H1 (cell line): ENCODE results near the gene PCNX3. TPM values are rescaled to one million over a fixed set of nuclear protein-coding genes. Genes with fewer than 3 reads are reported as not detected.
A peak's percentile ranks its signal among the peaks of the same experiment; 100 is the strongest.

Experiments
- CBX5 ChIP-seq: fragments of 300-800, 300-1000 bp; sonication (generic); IDR thresholded peaks from 2 replicates; pipeline ENCODE4 v1.7.1; 2016; ENCODE audit warnings: antibody characterized with exemption, low read length, low read depth
- CHD7 ChIP-seq: fragments of 300-600 bp; sonication (generic); IDR thresholded peaks from 2 replicates; pipeline ENCODE4 v1.7.1; 2012; ENCODE audit warnings: low read length, moderate library complexity, mild to moderate bottlenecking, inconsistent platforms; ENCODE audit not compliant: insufficient replicate concordance
- EP300 ChIP-seq, 2 experiments: IDR thresholded peaks; 1 replicate in 1 of 2; 2 replicates in 1 of 2; pipeline ENCODE4 v1.6.1; 2011 to 2012; ENCODE audit warnings: low read depth in 2 of 2, low read length in 2 of 2, mild to moderate bottlenecking in 2 of 2, borderline replicate concordance in 1 of 2, inconsistent platforms in 1 of 2, moderate library complexity in 1 of 2
- EZH2 ChIP-seq: fragments of 200-600 bp; sonication (generic); IDR thresholded peaks from 2 replicates; pipeline ENCODE4 v1.7.1; 2012; ENCODE audit warnings: low read depth, mild to moderate bottlenecking, moderate library complexity, low read length, inconsistent platforms; ENCODE audit not compliant: severe bottlenecking
- GTF2F1 ChIP-seq: IDR thresholded peaks from 2 replicates; pipeline ENCODE4 v1.6.1; 2012; ENCODE audit warnings: low read depth, low read length, improper control_type of control experiment, borderline replicate concordance
- JUN ChIP-seq: IDR thresholded peaks from 2 replicates; pipeline ENCODE4 v1.6.1; 2011; ENCODE audit warnings: low read depth, mild to moderate bottlenecking, improper control_type of control experiment, low read length
- NRF1 ChIP-seq: IDR thresholded peaks from 2 replicates; pipeline ENCODE4 v1.6.1; 2011; ENCODE audit warnings: mild to moderate bottlenecking, low read depth, low read length, improper control_type of control experiment
- SIX5 ChIP-seq: IDR thresholded peaks from 2 replicates; pipeline ENCODE4 v1.6.1; 2011; ENCODE audit warnings: mild to moderate bottlenecking, low read depth, low read length
- SP1 ChIP-seq: IDR thresholded peaks from 2 replicates; pipeline ENCODE4 v1.6.1; 2011; ENCODE audit warnings: low read depth, low read length
- SP2 ChIP-seq: IDR thresholded peaks from 2 replicates; pipeline ENCODE4 v1.6.1; 2012; ENCODE audit warnings: mild to moderate bottlenecking, low read length, inconsistent platforms
- YY1 ChIP-seq: IDR thresholded peaks from 2 replicates; pipeline ENCODE4 v1.6.1; 2011; ENCODE audit warnings: low read depth, mild to moderate bottlenecking, low read length
- polyA plus RNA-seq, 7 experiments: library from polyadenylated mRNA; depleted of rRNA in 3 of 7; stranded (reverse) in 5 of 7; unstranded in 2 of 7; fragments of >200 nt in 5 of 7; fragments of 200-250 nt in 2 of 7; gene quantifications; 1 replicate in 5 of 7; 2 replicates in 1 of 7; 4 replicates in 1 of 7; pipeline versions ENCODE4 v1.2.1 to v1.2.3, GENCODE V29; 2011 to 2013; ENCODE audit warnings: missing spikeins in 2 of 7, mixed read lengths in 2 of 7
- total RNA-seq: library from RNA; stranded (reverse); fragmentation: NEBNext Ultra II Directional; extraction: Animal tissue kit (Norgen Biotek cat#: 25700); gene quantifications from 2 replicates; pipeline ENCODE4 v1.2.1, GENCODE V29; 2021

Gene PCNX3
- total and polyA plus RNA-seq, 2 of the 8 experiments (the other 6 are each of a cell fraction or from before 2014, with no cell fraction given) = 27.2 to 38.8 TPM

GRCh38 chr11:65606876-65607613 is 8.5 kb upstream of the PCNX3 start (continued):
- no peak for TF ChIP-seq CHD7
- no peak for TF ChIP-seq SIX5
- no peak for TF ChIP-seq YY1
- no peak for TF ChIP-seq JUN
- TF ChIP-seq NRF1 = no peak
- peak; percentile 86 for TF ChIP-seq SP1
- TF ChIP-seq EP300 (IDR thresholded peaks at IDR 0.05; ENCODE audit: borderline replicate concordance in 1 of 2, low read depth in 2 of 2, low read length in 2 of 2) = no peak
- TF ChIP-seq GTF2F1 = no peak
- TF ChIP-seq EZH2 = no peak
- TF ChIP-seq CBX5 = no peak
- no peak for TF ChIP-seq SP2
